ENCODE measurements around the gene LIF.
"Not testable (repeated sequence)": the region's sequence is repeated elsewhere in the genome, so short reads cannot be mapped to it uniquely, and the experiment has no call there.

Gene LIF

DNA sequence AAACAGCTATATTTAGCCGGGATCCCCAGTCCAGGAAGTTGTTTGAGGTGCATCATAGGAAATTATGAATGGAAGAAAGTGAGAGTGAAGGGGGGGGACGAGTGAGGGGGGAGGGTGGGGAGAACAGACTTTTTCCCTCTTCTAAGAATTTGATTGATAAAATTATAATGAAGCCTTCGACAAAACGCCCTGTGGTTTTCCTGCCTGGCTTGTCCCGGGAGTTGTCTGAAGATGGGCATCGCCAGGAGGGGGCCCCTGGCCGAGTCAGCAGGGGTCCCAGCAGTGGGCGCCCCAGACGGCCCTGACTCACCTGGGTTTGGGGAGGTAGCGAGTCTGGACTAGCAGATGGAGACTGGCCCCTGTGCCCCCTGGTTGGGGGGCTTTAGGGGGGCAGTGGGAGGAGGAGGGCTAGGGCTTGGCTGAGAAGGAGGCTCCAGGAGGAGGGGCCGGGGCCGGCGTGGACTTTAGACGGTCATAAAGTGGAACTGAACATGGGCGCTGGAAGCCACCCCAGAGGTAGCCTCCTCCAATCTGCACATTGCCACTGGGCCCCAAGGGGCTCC, 336 bp upstream of the LIF start:
- no peak for DNase-seq (ENCODE audit: low read depth, low spot score)
- no peak overlapping the region for H3K27ac ChIP-seq

DNA sequence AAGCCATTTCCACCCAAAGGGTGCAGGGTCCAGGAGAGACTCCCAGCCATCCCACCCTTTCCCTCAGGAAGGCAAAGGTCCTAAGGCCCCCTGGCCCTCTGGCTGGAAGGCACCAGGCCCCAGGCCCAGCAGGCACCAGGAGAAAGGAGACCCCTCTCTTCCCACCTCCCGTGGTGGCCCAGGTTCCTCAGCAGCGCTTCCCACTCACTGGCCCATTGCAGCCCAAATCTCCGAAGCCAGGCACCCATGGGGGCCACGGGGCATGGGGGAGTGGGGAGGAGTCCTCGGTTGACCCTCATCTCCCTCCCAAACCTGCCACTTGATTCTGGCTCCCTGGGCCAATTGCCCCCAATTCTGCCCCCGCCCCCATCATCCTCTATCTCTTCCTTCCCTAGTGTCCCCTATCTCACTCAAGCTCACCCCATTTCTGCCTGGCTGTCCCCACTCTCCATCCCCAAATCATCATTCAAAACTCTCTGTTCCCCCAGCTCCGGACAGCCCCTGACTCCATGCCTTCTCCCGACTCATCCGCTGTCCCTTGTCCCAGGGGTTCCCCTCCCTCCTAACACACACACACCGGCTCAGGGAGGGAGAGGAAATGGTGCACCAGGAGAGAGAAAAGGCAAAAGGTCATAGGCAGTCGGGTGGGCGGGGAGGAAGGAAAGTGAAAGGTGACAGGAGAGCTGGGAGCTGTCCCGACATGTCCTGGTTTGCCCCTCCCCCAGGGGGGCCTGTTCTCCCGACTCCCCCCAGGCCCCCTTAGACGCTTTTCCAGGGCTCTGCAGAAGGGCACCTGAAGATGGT, 1.2 kb downstream of the LIF start:
- no peak for DNase-seq (ENCODE audit: low read depth, low spot score)
- H3K27ac ChIP-seq, result no peak overlapping the region

DNA sequence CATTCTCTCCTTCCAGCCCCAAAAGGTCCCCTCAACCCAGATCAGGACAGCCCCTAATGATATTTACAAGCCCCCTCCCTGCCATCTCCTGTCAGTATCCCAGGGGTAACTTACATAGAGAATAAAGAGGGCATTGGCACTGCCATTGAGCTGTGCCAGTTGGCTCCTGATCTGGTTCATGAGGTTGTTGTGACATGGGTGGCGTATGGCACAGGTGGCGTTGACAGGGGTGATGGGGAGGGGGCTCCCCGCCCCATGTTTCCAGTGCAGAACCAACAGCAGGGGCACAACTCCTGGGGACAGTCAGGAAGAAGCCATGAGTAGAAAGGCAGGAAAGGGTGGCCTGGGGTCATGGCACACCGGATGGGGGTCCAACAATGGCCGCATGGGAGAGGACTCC, 1.9 kb downstream of the LIF start:
- no peak overlapping the region for H3K27ac ChIP-seq
- no peak for DNase-seq (ENCODE audit: low read depth, low spot score)

DNA sequence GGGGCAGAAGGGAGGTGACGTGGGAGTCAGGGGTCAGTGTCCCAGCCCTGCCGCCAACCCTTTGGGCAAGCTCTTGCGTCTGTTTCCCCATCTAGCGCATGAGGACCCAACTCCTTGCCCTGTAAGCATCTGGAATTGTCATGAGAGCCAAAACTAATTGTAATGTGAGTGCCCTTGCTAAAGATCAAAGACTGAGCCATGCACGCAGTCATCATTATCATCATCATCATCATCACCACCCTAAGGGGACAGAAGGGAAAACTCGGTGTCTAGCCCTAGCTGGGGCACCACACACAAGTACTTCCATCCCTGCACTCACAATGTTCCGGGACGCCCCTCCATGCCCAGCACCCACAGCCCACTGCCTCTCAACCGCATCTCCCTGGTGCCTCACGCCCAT, 2.5 kb downstream of the LIF start:
- H3K27ac ChIP-seq, result no peak overlapping the region
- no peak for DNase-seq (ENCODE audit: low read depth, low spot score)

DNA sequence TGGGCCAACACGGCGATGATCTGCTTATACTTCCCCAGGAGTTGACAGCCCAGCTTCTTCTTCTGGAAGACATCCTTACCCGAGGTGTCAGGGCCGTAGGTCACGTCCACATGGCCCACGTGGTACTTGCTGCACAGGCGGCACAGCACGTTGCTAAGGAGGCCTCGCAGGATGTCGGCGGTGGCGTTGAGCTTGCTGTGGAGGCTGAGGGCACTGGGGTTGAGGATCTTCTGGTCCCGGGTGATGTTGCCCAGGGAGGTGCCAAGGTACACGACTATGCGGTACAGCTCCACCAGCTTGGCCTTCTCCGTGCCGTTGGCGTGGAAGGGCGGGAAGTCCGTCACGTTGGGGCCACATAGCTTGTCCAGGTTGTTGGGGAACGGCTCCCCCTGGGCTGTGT, 2.9 kb downstream of the LIF start:
- no peak for DNase-seq (ENCODE audit: low read depth, low spot score)

DNA sequence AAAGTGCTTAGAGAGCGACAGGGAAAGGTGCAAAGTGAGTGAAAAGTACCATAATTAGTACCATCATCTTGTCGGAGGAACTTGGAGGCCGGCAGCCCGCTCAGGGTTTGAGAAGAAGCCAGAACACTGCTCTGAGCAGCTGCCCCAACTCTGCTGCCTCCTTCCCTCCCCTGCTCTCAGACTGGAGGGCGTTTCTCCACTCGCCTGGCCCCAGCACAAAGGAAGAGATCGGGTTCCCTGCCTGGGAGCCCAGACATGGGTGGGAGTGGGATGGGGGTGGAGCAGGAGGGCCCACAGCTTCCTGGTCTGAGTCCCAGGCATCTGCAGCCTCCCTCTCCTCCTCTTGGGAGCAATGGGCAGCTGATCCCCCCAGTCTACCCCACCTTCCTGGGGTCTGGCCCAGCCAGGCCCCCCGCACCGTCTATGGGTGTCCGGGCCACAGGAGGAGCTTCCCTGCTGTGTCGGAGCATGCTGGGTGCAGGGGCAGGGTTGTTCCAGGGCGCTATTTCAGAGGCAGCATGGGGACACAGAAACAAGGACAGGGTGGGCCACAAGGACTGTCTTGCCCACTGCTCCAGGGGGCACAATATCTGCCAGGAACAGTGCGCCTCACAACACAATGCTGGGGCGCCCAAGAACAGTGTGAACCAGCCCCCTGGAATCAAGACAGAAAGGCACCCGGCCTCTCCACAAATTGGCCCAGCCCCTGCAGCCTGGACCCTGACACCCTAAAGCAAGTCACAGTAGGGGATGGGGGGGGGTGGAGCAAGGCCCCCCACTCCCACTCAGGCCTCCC, 4.8 kb downstream of the LIF start:
- no peak for DNase-seq (ENCODE audit: low read depth, low spot score)
- no peak overlapping the region for H3K27ac ChIP-seq

More for the DNA sequence above, 2.9 kb downstream of the LIF start:
- H3K27ac ChIP-seq, result no peak overlapping the region

DNA sequence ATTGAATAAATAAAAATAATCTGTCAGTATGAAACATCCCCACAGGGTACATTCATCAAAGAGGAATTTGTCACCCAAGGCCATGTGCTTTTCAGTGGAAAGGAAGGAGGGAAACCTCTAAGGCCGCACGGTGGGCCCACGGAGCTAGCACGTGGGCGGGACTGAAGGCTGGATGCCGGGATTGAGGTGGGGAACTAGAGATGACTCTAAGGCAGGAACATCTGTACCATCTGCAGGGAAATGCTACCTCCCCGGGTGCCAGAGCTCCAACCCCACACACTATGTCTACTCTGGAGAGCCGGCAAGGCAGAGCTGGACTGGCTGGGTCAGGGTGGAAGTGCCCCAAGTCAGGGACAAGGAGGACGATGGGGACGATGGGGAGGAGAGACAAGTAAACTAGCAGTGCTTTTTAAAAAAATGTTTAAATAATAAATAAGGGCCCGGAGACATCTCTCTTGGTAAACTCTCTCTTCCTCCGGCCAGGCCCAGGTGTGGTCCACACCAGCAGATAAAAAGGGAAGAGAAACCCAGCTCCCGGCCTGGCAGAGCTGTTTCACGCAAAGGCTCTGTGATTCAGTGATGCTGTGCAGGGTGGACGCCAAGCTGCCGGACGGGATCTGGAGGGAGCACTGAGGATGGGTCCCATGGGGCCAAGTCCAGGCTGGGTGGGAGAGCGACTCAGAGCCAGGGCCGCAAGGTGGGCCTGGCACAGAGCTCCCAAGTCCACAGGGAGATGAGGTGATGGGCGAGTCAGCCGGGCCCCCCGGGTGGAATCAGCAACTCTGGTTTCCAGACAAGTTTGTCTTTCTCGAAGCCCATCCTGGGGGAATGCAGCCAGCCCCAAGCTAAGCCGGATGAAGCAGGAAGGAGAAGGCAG, 5.8 kb downstream of the LIF start:
- DNase-seq (ENCODE audit: low read depth, low spot score), result no peak
- H3K27ac ChIP-seq, result no peak overlapping the region

DNA sequence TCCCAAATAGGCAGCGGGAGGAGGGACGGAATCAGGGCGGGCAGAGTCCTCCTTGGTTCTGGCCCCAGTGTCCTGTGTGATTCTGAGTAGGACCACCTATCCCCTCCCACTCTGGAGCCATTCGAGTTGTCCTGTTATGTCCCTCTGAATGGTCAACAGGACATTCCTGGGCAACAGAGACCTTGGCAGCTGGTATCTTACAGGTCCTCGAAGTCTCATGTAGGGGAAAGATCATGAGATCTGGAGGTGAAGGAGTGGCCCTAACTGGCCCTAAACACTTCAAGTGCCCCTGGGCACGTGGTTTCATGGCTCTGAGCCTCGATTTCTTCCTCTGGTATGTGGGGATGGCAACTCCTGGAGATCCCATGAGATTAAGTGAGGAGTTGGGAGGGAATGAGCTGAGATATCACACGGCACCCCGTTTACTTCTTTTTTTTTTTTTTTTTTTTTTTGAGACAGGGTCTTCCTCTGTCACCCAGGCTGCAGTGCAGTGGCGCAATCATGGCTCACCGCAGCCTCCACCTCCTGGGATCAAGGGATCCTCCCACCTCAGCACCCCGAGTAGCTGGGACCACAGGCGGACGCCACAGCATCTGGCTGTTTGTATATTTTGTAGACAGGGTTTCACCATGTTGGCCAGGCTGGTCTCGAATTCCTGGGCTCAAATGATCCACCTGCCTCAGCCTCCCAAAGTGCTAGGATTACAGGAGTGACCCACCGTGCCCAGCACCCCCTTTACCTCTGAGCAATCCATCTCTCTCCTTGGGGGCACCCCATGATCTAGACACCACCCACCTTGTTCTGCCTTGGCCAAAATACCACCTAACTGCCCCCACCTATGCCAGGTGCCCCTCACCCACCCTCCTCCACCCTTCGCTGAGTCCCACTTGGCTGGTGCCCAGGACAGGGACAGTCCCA, 6.8 kb downstream of the LIF start:
- no peak for DNase-seq (ENCODE audit: low read depth, low spot score)
- no peak overlapping the region for H3K27ac ChIP-seq

DNA sequence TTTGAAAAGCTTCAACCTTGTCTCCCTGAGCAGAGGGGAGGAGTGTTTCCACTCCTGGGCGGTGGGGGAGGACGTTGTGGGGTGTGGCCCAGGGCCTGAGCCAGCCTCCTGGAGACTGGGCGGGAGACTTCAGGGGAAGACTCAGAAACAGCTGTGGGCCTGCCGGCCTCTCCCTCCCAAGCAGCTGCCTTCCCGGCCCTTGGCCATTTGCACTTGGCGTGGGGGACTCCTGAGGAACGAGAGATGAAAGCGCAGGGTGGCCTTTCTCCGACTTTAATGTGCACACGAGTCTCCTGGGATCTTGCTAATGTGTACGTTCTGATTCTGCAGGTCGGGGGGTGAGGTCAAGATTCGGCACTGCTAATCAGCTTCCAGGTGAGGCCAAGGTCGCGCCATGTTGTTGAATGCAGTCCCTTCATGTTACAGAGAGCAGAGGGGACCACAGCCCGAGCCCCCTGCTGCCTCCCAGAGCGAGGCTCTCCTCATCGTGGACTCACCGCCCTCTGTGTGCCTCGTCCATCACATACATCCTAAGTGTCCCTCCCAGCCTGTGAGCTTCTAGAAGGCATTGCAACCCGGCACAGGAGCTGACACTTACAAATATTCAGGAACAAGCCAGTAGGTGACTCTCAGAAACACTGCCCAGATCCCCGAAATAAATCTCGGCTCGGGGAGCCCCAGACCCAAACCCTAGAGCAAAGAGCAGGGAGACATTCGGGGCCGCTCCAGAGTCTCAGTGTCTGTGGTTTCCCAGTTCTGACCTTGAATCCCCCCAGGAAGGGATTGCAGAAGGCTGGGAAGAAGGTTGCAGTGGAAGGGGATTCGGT, 7.7 kb downstream of the LIF start:
- no peak for DNase-seq (ENCODE audit: low read depth, low spot score)
- no peak overlapping the region for H3K27ac ChIP-seq

DNA sequence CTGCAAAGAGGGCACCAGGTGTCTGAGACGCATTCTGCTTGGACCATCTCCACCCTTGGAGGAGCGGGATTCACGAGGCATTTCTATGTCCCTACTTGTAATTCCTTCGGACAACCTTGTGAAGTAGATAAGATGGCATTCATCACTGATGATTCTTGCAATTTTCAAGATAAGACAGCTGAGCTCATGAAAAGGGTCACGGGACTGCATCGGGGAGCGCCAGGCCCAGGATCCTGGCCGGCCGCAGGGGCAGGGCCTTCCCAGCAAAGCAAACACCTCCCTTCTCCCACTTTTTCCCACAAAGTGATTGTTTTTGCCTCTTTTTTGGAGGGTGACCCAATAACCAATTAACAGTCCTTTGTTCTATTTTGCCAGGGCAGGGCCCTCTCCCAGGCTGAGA, 8.4 kb downstream of the LIF start:
- no peak overlapping the region for H3K27ac ChIP-seq
- DNase-seq (ENCODE audit: low read depth, low spot score), result no peak

DNA sequence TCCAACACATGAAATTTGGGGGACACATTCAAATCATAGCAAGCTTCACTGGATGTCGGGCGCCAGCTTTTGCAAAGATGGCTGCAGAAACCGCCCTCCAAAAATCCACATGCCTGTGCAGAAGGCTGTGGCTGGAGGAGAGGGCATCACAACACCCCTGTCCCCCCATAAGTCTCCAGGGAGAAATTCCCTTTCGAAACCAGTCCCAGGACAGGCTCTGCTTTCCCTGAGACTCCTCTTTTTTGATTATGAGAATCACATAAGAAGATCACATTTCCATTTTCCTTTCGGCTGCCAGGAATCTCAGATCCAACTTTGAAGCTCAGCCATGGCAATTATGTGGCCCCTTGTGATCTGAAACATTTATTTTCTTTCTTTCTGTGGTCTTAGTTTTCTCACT, 9.7 kb downstream of the LIF start:
- no peak for DNase-seq (ENCODE audit: low read depth, low spot score)
- no peak overlapping the region for H3K27ac ChIP-seq

DNA sequence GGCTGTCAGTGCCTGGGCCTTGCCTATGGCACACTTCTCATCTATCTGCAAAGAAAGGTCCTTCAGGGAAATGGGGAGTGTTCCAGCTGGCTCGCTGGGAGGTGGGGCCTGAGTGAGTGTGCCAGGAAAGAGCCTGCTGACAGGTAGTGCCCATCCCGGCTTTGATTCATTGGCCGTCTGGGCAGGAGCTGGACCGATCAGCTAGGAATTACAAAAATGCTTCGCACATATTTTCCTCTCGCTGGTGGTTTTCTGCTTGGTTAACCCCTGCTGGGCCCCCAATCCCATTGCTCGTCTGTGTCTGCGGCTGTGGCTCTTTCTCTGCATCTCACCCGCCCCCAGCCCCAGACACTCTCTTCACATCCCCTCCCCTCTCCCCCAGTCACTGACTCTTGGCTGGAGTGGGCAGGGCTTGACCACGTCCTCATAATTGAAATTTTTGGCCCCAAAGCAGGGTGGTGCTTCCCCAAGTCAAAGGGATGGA, 10.8 kb downstream of the LIF start:
- DNase-seq (ENCODE audit: low read depth, low spot score), result no peak
- peak overlapping the region; percentile 24 for H3K27ac ChIP-seq

DNA sequence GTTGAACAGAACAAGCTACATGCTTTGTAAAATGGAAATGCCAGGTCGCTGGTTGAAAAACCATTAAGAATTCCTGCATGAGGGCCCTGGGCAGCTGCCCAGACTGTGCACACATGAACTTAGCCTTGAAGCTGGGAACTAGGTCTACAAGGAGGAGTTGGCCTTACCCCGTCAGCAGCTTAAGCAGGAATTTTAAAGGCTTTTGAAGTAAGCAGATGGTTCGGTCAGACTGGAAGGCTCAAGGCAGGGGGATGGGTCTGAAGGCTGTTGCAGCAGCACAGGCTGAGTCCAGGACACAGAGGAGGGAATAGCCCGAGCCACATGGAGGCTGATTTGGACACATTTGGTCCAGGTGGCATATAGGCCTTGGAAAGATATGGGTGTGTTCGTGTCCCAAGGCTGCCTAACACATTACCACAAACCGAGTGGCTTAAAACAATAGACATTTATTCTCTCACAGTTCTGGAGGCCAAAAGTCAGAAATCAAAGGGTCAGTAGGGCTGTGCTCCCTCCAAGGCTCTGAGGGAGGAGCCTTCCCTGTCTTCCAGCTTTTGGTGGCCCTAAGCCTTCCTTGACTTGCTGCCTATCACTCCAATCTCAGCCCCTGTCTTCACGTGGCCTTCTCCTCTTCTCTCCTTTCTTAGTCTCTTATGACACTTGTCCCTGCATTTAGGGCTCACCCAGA, 11.6 kb downstream of the LIF start:
- no peak for DNase-seq (ENCODE audit: low read depth, low spot score)
- H3K27ac ChIP-seq, result no peak overlapping the region

DNA sequence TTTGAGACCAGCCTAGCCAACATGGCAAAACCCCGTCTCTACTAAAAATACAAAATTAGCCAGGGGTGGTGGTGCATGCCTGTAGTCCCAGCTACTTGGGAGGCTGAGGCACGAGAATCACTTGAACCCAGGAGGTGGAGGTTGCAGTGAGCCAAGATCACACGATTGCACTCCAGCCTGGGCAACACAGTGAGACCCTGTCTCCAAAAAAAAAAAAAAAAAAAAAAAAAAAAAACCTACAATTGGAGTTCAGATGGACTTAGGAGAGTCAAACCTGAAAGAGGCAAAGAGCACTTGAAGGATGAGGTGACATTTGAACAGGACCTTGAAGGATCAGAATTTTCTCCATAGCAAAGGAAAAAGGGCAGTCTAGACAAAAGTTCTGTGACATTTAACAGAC, 12.2 kb downstream of the LIF start:
- H3K27ac ChIP-seq; DNase-seq (ENCODE audit: low read depth, low spot score): not testable (repeated sequence)

DNA sequence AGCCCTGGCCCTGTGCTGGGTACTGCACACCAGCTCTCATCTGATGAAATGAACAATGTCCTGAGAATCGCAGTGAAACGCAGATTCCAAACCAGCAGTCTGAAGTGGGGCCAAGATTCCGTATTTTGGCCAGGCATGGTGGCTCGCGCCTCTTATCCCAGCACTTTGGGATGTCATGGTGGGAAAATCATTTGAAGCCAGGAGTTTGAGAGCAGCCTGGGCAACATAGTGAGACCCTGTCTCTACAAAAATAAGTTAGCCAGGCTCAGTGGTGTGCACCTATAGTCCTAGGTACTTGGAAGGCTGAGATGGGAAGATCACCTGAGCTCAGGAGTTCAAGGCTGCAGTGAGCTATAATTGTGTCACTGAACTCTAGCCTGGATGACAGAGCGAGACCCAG, 13.0 kb downstream of the LIF start:
- DNase-seq (ENCODE audit: low read depth, low spot score), result no peak
- H3K27ac ChIP-seq, result no peak overlapping the region

DNA sequence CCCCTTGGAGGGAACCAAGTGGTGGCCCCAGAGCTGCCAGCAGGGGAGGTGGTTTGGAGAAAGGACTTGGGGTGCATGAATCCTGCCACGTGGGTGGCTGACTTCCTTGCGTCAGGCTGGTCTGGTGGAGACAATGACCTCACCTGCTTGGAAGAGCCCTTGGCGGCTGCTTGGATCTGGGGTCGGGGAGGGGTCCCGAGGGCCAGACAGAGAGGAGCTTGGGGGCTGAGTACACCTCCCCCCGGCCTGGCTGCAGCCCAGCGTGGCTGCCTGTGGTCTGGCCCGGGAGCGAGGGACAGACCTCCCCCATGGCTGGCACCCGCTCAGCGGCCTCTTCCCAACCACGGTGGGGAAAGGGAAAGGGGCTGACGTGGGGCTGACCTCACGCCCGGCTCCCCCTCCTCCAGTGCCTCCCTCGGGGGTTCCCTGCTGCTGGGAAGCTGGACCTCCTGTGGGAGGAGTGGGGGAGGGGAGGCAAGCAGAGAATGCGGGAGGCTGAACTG, 13.8 kb downstream of the LIF start:
- no peak for DNase-seq (ENCODE audit: low read depth, low spot score)
- no peak overlapping the region for H3K27ac ChIP-seq

DNA sequence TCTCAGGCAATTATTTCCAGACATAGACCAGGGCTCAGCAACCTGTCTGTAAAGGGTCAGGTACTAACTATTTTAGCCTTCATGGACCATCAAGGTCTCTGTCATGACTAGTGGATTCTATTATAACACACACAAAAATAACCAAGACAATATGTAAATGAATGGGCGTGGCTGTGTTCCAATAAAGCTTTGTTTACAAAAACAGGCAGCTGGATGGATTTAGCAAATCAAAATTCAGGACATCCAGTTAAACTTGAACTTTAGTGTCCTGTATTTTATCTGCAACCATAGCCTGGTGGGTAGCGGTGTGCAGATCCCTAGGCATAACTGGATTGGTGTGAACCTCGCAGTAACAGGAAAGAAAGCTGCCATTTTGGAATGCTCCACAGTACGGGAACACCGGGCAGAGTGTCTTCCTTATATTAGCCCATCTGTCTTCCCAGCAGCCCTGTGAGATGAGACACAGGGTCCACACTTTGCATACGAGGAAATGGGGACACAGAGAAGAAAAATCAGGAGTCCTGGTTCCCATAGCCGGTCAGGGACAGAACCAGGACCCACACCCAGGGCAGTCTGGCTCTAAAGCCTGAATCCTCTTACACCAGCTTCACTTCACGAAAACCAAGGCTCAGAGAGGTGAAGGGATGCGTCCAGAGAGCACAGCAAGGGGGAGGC, 15.6 kb downstream of the LIF start:
- DNase-seq (ENCODE audit: low read depth, low spot score), result no peak
- no peak overlapping the region for H3K27ac ChIP-seq

Data from epithelial cell of prostate (primary cell).